ENCODE measurements around the gene SEC24D.

Gene SEC24D

GRCh38 chr4:118816538-118817177, 19.3 kb downstream of the SEC24D start:
- no peak for TF ChIP-seq CTCF (conservative IDR thresholded peaks at IDR 0.05)
- H3K27ac ChIP-seq: no peak overlapping the region

GRCh38 chr4:118814891-118815290, 21.0 kb downstream of the SEC24D start:
- no peak for TF ChIP-seq CTCF (conservative IDR thresholded peaks at IDR 0.05)
- no peak overlapping the region for H3K27ac ChIP-seq

GRCh38 chr4:118814058-118814457, 21.9 kb downstream of the SEC24D start:
- no peak for TF ChIP-seq CTCF (conservative IDR thresholded peaks at IDR 0.05)

GRCh38 chr4:118813561-118813960, 22.4 kb downstream of the SEC24D start:
- TF ChIP-seq CTCF (conservative IDR thresholded peaks at IDR 0.05): no peak
- no peak overlapping the region for H3K27ac ChIP-seq

More at GRCh38 chr4:118814058-118814457, 21.9 kb downstream of the SEC24D start:
- no peak overlapping the region for H3K27ac ChIP-seq

GRCh38 chr4:118811832-118812231, 24.1 kb downstream of the SEC24D start:
- TF ChIP-seq CTCF (conservative IDR thresholded peaks at IDR 0.05): no peak
- H3K27ac ChIP-seq: no peak overlapping the region

GRCh38 chr4:118810991-118811764, 24.7 kb downstream of the SEC24D start:
- no peak for TF ChIP-seq CTCF (conservative IDR thresholded peaks at IDR 0.05)
- no peak overlapping the region for H3K27ac ChIP-seq

- H3K27ac ChIP-seq: no peak overlapping the region
- no peak for TF ChIP-seq CTCF (conservative IDR thresholded peaks at IDR 0.05)
Measured at GRCh38 chr4:118807659-118808058, 28.3 kb downstream of the SEC24D start.
